Loucy (cell line): ENCODE results near the gene NCAM1.

Source experiments
- CTCF ChIP-seq: fragments of 200-600 bp; sonication (generic); conservative IDR thresholded peaks from 2 replicates; pipeline ENCODE4 v1.5.1; 2014; ENCODE audit warnings: mild to moderate bottlenecking, antibody characterized with exemption, low read length
- EZH2phosphoT487 ChIP-seq: fragments of 200-600 bp; IDR thresholded peaks from 2 replicates; pipeline ENCODE4 v1.6.1; 2018; ENCODE audit warnings: antibody characterized with exemption, mild to moderate bottlenecking, moderate library complexity, borderline replicate concordance

GRCh38 chr11:113026778-113027177 is 65.6 kb downstream of the NCAM1 start:
- TF ChIP-seq CTCF (no peak), EZH2phosphoT487 (no peak)
